SK-N-SH (cell line): ENCODE results near the gene ATP12A. TPM values are rescaled to one million over a fixed set of nuclear protein-coding genes. Genes with fewer than 3 reads are reported as not detected.

Source experiments
- CTCF ChIA-PET: fragments of 300-600, 350-600 bp; formaldehyde crosslinking; extraction: SDS; loops from one replicate; lab custom pipeline; 2021; lab: Yijun Ruan, JAX
- POLR2A ChIA-PET: fragments of 350-600 bp; sonication (Branson Sonifier 250); formaldehyde crosslinking; extraction: SDS; loops from one replicate; lab custom pipeline; 2020; ENCODE audit warnings: antibody characterized with exemption, inconsistent platforms; lab: Yijun Ruan, JAX
- DNase-seq: peaks from one replicate; pipeline ENCODE4 v3.0.0; 2012
- H2AFZ ChIP-seq: fragments of 200-600 bp; sonication (generic); 2 replicates; pipeline ENCODE4 v1.8.1; 2016; ENCODE audit warnings: antibody characterized with exemption, mild to moderate bottlenecking, low read depth
- H3F3A ChIP-seq: fragments of 200-600 bp; sonication (generic); replicated peaks from 2 replicates; pipeline ENCODE3; 2016; ENCODE audit warnings: antibody characterized with exemption, mild to moderate bottlenecking; ENCODE audit not compliant: insufficient read depth
- H3K27ac ChIP-seq, 2 experiments: fragments of 200-500 bp in 1 of 2; fragments of 200-600 bp in 1 of 2; sonication (Bioruptor generic) in 1 of 2; sonication (generic), shearing (Covaris generic) in 1 of 2; 2 replicates each; pipeline versions ENCODE4 v1.5.1 to v1.6.1; 2014 to 2016; ENCODE audit warnings: low read depth in 2 of 2, inconsistent platforms in 1 of 2, low read length in 1 of 2, mild to moderate bottlenecking in 1 of 2, mixed read lengths in 1 of 2
- H3K27me3 ChIP-seq: fragments of 200-600 bp; sonication (generic), shearing (Covaris generic); 2 replicates; pipeline ENCODE4 v1.6.1; 2016; ENCODE audit warnings: mixed run types; ENCODE audit not compliant: insufficient read depth
- H3K36me3 ChIP-seq, 2 experiments: fragments of 200-500 bp in 1 of 2; fragments of 200-600 bp in 1 of 2; sonication (Bioruptor generic) in 1 of 2; sonication (generic) in 1 of 2; replicated peaks in 1 of 2; 2 replicates each; pipeline versions ENCODE3 to v1.5.1; 2014 to 2016; ENCODE audit warnings: low read length in 1 of 2, mild to moderate bottlenecking in 1 of 2; ENCODE audit not compliant: insufficient read depth in 2 of 2, control insufficient read depth in 1 of 2
- H3K4me1 ChIP-seq, 2 experiments: fragments of 200-500 bp in 1 of 2; fragments of 200-600 bp in 1 of 2; sonication (Bioruptor generic) in 1 of 2; sonication (generic), shearing (Covaris generic) in 1 of 2; 2 replicates each; pipeline versions ENCODE4 v1.5.1 to v1.6.1; 2014 to 2016; ENCODE audit warnings: low read depth in 1 of 2, low read length in 1 of 2, mixed run types in 1 of 2; ENCODE audit not compliant: insufficient read depth in 2 of 2, control insufficient read depth in 1 of 2
- H3K4me2 ChIP-seq: fragments of 200-600 bp; sonication (generic), shearing (Covaris generic); 2 replicates; pipeline ENCODE4 v1.6.1; 2017; ENCODE audit warnings: mixed run types
- H3K4me3 ChIP-seq, 2 experiments: fragments of 200-500 bp in 1 of 2; fragments of 200-600 bp in 1 of 2; sonication (Bioruptor generic) in 1 of 2; sonication (generic), shearing (Covaris generic) in 1 of 2; 2 replicates each; pipeline versions ENCODE4 v1.5.1 to v1.8.1; 2014 to 2016; ENCODE audit warnings: low read depth in 2 of 2, inconsistent platforms in 1 of 2, low read length in 1 of 2, mild to moderate bottlenecking in 1 of 2, mixed read lengths in 1 of 2, moderate library complexity in 1 of 2
- H3K79me2 ChIP-seq: fragments of 200-600 bp; sonication (generic); 2 replicates; pipeline ENCODE4 v1.8.1; 2017; ENCODE audit warnings: mild to moderate bottlenecking; ENCODE audit not compliant: insufficient read depth
- H3K9ac ChIP-seq: fragments of 200-600 bp; sonication (generic); 2 replicates; pipeline ENCODE4 v1.6.1; 2017; ENCODE audit warnings: mixed run types
- H3K9me2 ChIP-seq: fragments of 200-600 bp; sonication (generic); 2 replicates; pipeline ENCODE4 v1.6.1; 2017; ENCODE audit warnings: mixed run types
- H3K9me3 ChIP-seq: fragments of 200-600 bp; sonication (generic); 2 replicates; pipeline ENCODE4 v1.6.1; 2017; ENCODE audit warnings: mixed run types, mild to moderate bottlenecking, moderate library complexity
- H4K20me1 ChIP-seq: fragments of 200-600 bp; sonication (generic); 2 replicates; pipeline ENCODE4 v1.6.1; 2017; ENCODE audit warnings: mild to moderate bottlenecking, mixed run types; ENCODE audit not compliant: insufficient read depth
- FOSL2 ChIP-seq: IDR thresholded peaks from 2 replicates; pipeline ENCODE4 v1.4.0; 2012; ENCODE audit warnings: low read depth, mild to moderate bottlenecking, moderate library complexity, borderline replicate concordance
- FOXM1 ChIP-seq: IDR thresholded peaks from 2 replicates; pipeline ENCODE4 v1.4.0; 2012; ENCODE audit warnings: low read depth, mild to moderate bottlenecking
- NFIC ChIP-seq: IDR thresholded peaks from 2 replicates; pipeline ENCODE4 v1.4.0; 2012; ENCODE audit warnings: borderline replicate concordance
- PBX3 ChIP-seq: IDR thresholded peaks from 2 replicates; pipeline ENCODE4; 2012
- RAD21 ChIP-seq: IDR thresholded peaks from 2 replicates; pipeline ENCODE4 v1.6.1; 2012; ENCODE audit warnings: mild to moderate bottlenecking, low read length
- REST ChIP-seq: IDR thresholded peaks from 2 replicates; pipeline ENCODE4 v1.6.1; 2012; ENCODE audit warnings: mild to moderate bottlenecking, low read depth, low read length, moderate library complexity
- RFX5 ChIP-seq: IDR thresholded peaks from 2 replicates; pipeline ENCODE4 v1.6.1; 2012; ENCODE audit warnings: mild to moderate bottlenecking, improper control_type of control experiment, low read length
- RXRA ChIP-seq: IDR thresholded peaks from 2 replicates; pipeline ENCODE4 v1.4.0; 2012; ENCODE audit warnings: low read depth, mild to moderate bottlenecking, borderline replicate concordance
- SMC3 ChIP-seq: IDR thresholded peaks from 2 replicates; pipeline ENCODE4 v1.6.1; 2012; ENCODE audit warnings: low read depth, low read length, improper control_type of control experiment
- TEAD4 ChIP-seq: IDR thresholded peaks from 2 replicates; pipeline ENCODE4 v1.4.0; 2012; ENCODE audit warnings: mild to moderate bottlenecking, borderline replicate concordance; ENCODE audit not compliant: insufficient read depth
- WGBS: methylation state at CpG from one replicate; pipeline ENCODE4 v1.1.6; 2017; ENCODE audit warnings: low lambda C conversion rate; 5-methylcytosine and 5-hydroxymethylcytosine counted together
- polyA plus RNA-seq, 3 experiments: library from polyadenylated mRNA; depleted of rRNA; stranded (reverse); fragments of >200 nt; gene quantifications; 2 replicates each; pipeline ENCODE4 v1.2.3, GENCODE V29; 2012
- TF ChIP-seq, protein P1 (sequence below): fragments of 150-350 bp; IDR thresholded peaks from 2 replicates; pipeline ENCODE4 v1.6.1; 2017; ENCODE audit warnings: antibody characterized with exemption, low read length, low read depth, borderline replicate concordance

The ATP12A gene
- polyA plus RNA-seq, 1 of the 3 experiments (the other 2 are of a cell fraction) = not detected

DNA sequence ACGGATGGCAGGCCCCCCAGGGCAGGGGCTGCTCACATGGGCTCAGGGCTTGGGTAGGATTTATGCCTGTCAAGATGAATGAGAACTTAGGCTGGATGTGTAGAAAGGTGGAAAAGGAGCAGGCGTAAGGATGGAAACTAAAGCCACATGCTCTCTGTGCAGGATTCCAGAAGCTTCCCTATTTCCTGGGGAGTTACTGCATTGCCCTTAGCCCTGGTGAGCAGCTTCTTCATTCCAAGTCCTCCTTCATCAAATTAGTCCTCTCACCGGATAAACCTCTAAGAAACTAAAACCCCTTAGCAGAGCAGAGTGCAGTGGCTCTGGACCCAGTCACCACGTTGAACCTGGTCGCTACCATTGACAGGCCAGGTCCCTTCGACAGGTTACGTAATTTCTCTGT, 7.4 kb downstream of the ATP12A start:
- H3K4me1 ChIP-seq = no peaks in the 10 kb centered on the region; a peak in 1 of 4 replicates
- CTCF ChIA-PET = interaction anchor here (0.6 kb wide), 1 partner anchor 649 kb away, joined by 3 read pairs; no protein-coding TSS in a partner anchor
- peaks cover 38% of the 10 kb centered on the region; the same call in 1 of the 2 replicates for H3K27me3 ChIP-seq
- H3K9ac ChIP-seq = no peak overlapping the region
- H3K36me3 ChIP-seq = no peaks in the 10 kb centered on the region
- no peak for TF ChIP-seq FOXM1
- TF ChIP-seq RXRA = no peak
- POLR2A ChIA-PET = no interaction called here
- no peak overlapping the region for H2AFZ ChIP-seq
- no peak overlapping the region for H3K4me3 ChIP-seq
- 51% methylated on average over 7 of the region's 7 CpGs for WGBS
- no peaks in the 10 kb centered on the region for H3K9me2 ChIP-seq
- H3K79me2 ChIP-seq = no peaks in the 10 kb centered on the region
- no peaks in the 10 kb centered on the region for H3K9me3 ChIP-seq
- no peaks in the 10 kb centered on the region for H3F3A ChIP-seq
- no peak overlapping the region for H3K4me2 ChIP-seq
- DNase-seq = no peak
- H4K20me1 ChIP-seq = no peaks in the 10 kb centered on the region
- no peak overlapping the region for H3K27ac ChIP-seq

DNA sequence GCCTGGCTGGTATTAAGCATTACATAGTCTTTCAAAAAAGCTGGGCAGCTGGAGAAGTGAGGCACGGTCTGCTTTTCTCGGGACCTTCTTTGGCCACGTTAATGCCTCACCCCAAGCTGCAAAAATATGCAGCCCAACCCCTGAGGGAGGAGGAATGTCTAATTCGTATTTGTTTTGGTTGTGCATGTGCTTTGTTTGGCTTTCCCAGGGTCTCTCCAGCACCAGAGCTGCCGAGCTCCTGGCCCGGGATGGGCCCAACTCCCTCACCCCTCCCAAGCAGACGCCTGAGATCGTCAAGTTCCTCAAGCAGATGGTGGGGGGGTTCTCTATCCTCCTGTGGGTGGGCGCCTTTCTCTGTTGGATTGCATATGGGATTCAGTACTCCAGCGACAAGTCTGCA, 7.9 kb downstream of the ATP12A start:
- H3K9me2 ChIP-seq = no peaks in the 10 kb centered on the region
- no peak overlapping the region for H3K4me2 ChIP-seq
- CTCF ChIA-PET = interaction anchor here (0.6 kb wide), 1 partner anchor 648 kb away, joined by 3 read pairs; no protein-coding TSS in a partner anchor
- H3K36me3 ChIP-seq = no peaks in the 10 kb centered on the region
- POLR2A ChIA-PET = no interaction called here
- WGBS = 17% methylated on average over 8 of the region's 10 CpGs
- TF ChIP-seq PBX3 (no peak), RXRA (no peak), RAD21 (no peak), TEAD4 (no peak), REST (no peak), FOXM1 (no peak), RFX5 (no peak), FOSL2 (no peak), SMC3 (no peak), NFIC (no peak)
- TF ChIP-seq, protein P1, sequence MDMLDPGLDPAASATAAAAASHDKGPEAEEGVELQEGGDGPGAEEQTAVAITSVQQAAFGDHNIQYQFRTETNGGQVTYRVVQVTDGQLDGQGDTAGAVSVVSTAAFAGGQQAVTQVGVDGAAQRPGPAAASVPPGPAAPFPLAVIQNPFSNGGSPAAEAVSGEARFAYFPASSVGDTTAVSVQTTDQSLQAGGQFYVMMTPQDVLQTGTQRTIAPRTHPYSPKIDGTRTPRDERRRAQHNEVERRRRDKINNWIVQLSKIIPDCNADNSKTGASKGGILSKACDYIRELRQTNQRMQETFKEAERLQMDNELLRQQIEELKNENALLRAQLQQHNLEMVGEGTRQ = no peak
- no peaks in the 10 kb centered on the region for H3K9me3 ChIP-seq
- peaks cover 38% of the 10 kb centered on the region; the same call in 1 of the 2 replicates for H3K27me3 ChIP-seq
- no peak overlapping the region for H3K27ac ChIP-seq
- no peaks in the 10 kb centered on the region for H4K20me1 ChIP-seq
- no peaks in the 10 kb centered on the region for H3F3A ChIP-seq
- no peak overlapping the region for H3K4me3 ChIP-seq
- no peak overlapping the region for H2AFZ ChIP-seq
- H3K9ac ChIP-seq = no peak overlapping the region
- H3K4me1 ChIP-seq = no peaks in the 10 kb centered on the region; a peak in 1 of 4 replicates
- no peak for DNase-seq
- H3K79me2 ChIP-seq = no peaks in the 10 kb centered on the region
